Measurements from ENCODE around the gene MEF2B.

DNA sequence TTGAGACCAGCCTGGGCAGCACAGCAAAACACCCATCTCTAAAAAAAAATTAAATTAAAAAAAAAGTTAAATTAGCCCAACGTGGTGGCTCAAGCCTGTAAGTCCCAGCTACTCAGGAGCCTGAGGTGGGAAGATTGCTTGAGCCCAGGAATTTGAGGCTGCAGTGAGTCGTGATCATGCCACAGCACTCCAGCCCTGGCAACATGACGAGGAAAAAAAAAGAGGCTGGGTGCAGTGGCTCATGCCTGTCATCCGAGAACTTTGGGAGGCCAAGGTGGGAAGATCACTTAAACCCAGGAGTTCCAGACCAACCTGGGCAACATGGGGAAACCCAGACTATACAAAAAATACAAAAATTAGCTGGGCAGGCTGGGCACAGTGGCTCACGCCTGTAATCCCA, 29.6 kb downstream of the MEF2B start:
- TF ChIP-seq, protein P1, sequence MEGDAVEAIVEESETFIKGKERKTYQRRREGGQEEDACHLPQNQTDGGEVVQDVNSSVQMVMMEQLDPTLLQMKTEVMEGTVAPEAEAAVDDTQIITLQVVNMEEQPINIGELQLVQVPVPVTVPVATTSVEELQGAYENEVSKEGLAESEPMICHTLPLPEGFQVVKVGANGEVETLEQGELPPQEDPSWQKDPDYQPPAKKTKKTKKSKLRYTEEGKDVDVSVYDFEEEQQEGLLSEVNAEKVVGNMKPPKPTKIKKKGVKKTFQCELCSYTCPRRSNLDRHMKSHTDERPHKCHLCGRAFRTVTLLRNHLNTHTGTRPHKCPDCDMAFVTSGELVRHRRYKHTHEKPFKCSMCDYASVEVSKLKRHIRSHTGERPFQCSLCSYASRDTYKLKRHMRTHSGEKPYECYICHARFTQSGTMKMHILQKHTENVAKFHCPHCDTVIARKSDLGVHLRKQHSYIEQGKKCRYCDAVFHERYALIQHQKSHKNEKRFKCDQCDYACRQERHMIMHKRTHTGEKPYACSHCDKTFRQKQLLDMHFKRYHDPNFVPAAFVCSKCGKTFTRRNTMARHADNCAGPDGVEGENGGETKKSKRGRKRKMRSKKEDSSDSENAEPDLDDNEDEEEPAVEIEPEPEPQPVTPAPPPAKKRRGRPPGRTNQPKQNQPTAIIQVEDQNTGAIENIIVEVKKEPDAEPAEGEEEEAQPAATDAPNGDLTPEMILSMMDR (IDR thresholded peaks at IDR 0.05; ENCODE audit: low read length): no peak
- no peak for TF ChIP-seq EZH2 (IDR thresholded peaks at IDR 0.05; ENCODE audit: borderline replicate concordance, low read length)

All from OCI-LY1 (cell line).